Glutamatergic neuron (in vitro differentiated cells): ENCODE data around the gene RNF213. TPM values are rescaled to one million over a fixed set of nuclear protein-coding genes. Genes with fewer than 3 reads are reported as not detected.

ENCODE experiments used
- DNase-seq: peaks from one replicate; pipeline ENCODE4 v3.0.0; 2022
- H3K27ac Mint-ChIP-seq: one replicate; pipeline ENCODE4 v1.8.0; 2020; ENCODE audit warnings: mild to moderate bottlenecking, mixed read lengths, inconsistent platforms; ENCODE audit not compliant: unreplicated experiment
- H3K27me3 Mint-ChIP-seq: one replicate; pipeline ENCODE4 v1.8.0; 2020; ENCODE audit warnings: mild to moderate bottlenecking, moderate library complexity, mixed read lengths, inconsistent platforms; ENCODE audit not compliant: unreplicated experiment
- H3K36me3 Mint-ChIP-seq: one replicate; pipeline ENCODE4 v1.8.0; 2020; ENCODE audit warnings: mild to moderate bottlenecking, mixed read lengths, inconsistent platforms; ENCODE audit not compliant: unreplicated experiment
- H3K4me1 Mint-ChIP-seq: one replicate; pipeline ENCODE4 v1.8.0; 2020; ENCODE audit warnings: mild to moderate bottlenecking, low read depth, mixed read lengths, inconsistent platforms; ENCODE audit not compliant: unreplicated experiment
- H3K4me3 Mint-ChIP-seq: one replicate; pipeline ENCODE4 v1.8.0; 2020; ENCODE audit warnings: mild to moderate bottlenecking, mixed read lengths, inconsistent platforms; ENCODE audit not compliant: unreplicated experiment
- H3K9me3 Mint-ChIP-seq: one replicate; pipeline ENCODE4 v1.8.0; 2020; ENCODE audit warnings: mild to moderate bottlenecking, moderate library complexity, mixed read lengths, inconsistent platforms; ENCODE audit not compliant: unreplicated experiment
- CTCF ChIP-seq: fragments of 200-600 bp; sonication (generic); IDR thresholded peaks from one replicate; pipeline ENCODE4 v1.5.0; 2021; ENCODE audit not compliant: partially characterized antibody, unreplicated experiment
- total RNA-seq: library from RNA; stranded (reverse); fragmentation: NEBNext Ultra II Directional; extraction: Animal tissue kit (Norgen Biotek cat#: 25700); gene quantifications from one replicate; pipeline ENCODE4 v1.2.1, GENCODE V29; 2021; ENCODE audit not compliant: unreplicated experiment

Gene RNF213
- total RNA-seq, 1 donor from 2014 or later: 34.7 TPM

DNA sequence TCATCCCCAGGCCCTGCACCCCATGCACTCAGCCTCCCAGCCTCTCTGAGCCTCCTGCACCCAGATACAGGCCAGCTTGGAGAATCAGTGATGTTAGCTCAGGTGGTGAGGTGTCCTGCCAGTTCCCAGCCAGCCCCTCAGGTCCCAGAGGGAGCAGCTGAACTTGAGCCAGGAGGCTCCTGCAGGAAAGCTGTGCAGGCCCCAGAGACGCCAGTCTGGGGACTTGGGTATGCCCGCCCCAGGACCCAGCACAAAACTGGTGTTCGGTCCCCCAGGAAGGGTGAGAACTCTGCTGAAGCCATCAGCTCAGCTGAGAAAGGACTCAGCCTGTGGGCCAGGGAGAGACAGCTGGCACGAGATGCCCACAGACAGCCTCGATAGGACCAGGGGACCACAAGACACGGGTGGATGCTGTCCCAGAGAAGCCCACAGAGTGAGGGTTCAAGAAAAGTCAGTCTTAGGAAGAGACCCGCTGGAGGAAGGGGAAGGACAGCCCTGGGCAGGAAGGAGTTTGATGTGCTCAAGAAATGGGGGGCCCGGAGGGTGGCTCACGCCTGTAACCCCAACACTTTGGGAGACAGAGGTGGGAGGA, 165.3 kb downstream of the RNF213 start:
- no peaks in the 10 kb centered on the region for H3K9me3 Mint-ChIP-seq
- H3K27me3 Mint-ChIP-seq: peaks cover 6% of the 10 kb centered on the region
- no peak for TF ChIP-seq CTCF
- H3K4me1 Mint-ChIP-seq: peaks cover 2% of the 10 kb centered on the region
- DNase-seq: no peak
- no peak overlapping the region for H3K27ac Mint-ChIP-seq
- H3K36me3 Mint-ChIP-seq: no peaks in the 10 kb centered on the region
- H3K4me3 Mint-ChIP-seq: no peak overlapping the region

DNA sequence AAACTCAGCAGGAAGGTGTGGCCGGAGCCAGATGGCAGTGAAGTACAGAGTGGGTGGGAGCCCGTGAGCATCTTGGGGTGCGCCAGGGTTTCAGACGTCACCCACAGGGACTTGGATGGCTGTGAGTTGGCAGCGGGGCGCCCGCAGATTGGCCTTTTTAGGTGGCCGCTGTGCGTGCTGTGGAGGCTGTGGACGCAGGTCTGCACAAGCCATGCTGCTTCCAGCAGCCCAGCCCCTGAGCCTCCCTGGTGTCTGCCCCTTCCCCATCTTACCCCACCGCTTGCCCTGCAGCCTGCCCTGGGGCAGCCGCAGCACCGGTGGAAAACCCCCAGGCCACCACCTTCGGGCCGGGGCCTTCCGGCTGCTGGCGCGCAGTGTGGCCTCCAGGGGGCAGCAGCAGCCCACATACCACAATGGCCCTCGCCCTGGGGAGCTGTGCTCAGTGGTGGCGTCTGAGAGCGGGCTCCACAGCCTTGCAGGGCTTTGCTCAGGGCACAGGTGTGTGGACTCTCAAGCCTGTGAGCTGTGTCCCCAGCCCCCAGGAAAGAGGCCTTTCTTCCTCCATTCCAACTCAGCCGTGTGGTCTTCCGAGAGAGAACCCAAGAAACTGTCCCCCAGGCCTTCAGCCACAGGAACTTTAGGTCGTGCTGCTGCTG, 166.1 kb downstream of the RNF213 start:
- DNase-seq: peak; percentile 91
- H3K4me3 Mint-ChIP-seq: no peak overlapping the region
- peaks cover 6% of the 10 kb centered on the region for H3K27me3 Mint-ChIP-seq
- no peak overlapping the region for H3K27ac Mint-ChIP-seq
- peak; percentile 97 for TF ChIP-seq CTCF
- H3K4me1 Mint-ChIP-seq: peaks cover 2% of the 10 kb centered on the region
- H3K36me3 Mint-ChIP-seq: no peaks in the 10 kb centered on the region
- H3K9me3 Mint-ChIP-seq: no peaks in the 10 kb centered on the region

DNA sequence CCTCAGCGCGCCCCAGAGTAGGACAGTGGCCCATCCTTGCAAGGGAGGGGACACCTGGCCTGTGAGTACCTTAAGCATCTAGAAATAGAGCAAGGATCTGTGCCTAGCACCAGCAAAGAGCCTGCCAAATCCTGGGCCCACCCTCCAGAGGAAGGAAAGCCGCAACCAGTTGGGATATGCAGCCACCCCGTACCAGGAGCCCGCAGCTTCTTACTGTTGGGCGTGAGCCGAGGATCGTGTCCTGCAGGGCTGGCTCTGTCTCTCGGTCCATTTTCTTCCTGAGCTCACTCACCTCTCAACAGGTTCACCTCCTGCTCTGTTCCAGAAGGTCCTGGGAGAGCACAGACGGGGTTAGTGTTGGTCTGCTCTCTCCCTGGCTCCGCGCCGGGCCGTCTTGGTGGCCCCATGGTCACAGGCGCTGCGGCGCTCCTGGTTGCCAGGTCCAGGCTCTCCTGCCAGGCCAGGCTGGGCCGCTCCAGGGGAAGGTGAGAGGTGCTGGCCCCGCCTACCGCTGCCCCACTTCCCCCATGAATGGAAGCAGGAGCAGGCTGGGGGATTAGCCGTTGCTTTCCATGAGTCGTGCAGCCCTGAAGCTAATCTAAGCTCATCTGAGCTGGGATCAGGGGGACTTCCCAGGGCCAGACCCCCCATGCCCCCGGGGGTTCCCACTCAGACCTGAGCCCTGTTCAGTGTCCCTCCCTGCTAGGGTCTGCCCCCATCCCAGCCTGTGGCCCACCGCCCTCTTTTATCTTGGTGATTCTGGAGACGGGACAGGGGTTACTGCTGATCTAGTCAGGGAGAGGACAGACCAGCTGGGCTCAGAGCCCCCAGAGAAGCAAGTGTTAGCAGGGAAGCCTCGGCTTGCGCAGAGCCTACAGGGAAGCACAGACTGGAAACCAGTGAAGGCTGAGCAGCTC, 167.0 kb downstream of the RNF213 start:
- no peaks in the 10 kb centered on the region for H3K9me3 Mint-ChIP-seq
- no peak overlapping the region for H3K4me3 Mint-ChIP-seq
- no peaks in the 10 kb centered on the region for H3K36me3 Mint-ChIP-seq
- peaks cover 6% of the 10 kb centered on the region for H3K27me3 Mint-ChIP-seq
- peaks cover 2% of the 10 kb centered on the region for H3K4me1 Mint-ChIP-seq
- no peak overlapping the region for H3K27ac Mint-ChIP-seq
- no peak for TF ChIP-seq CTCF
- no peak for DNase-seq

DNA sequence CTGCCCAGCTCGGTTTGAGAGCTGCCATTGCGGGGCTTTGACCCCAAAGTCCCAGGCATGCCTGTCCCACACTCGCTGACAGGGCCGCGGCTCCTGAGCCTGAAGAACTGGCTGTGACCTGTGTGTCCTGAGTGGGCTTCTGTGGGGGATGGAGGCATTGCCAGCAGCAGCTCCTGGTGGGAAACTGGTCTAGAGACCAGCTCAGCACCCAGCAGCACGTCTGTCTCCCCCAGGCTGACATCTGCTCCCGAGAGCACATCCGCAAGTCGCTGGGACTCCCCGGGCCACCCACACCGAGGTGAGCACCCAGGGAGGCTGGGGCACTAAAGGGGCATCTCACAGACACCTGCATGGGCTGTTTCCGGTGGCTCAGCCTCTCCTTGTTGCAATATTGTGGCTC, 167.7 kb downstream of the RNF213 start:
- no peak for DNase-seq
- peaks cover 6% of the 10 kb centered on the region for H3K27me3 Mint-ChIP-seq
- H3K4me3 Mint-ChIP-seq: no peak overlapping the region
- TF ChIP-seq CTCF: no peak
- no peaks in the 10 kb centered on the region for H3K36me3 Mint-ChIP-seq
- H3K4me1 Mint-ChIP-seq: peaks cover 2% of the 10 kb centered on the region
- no peaks in the 10 kb centered on the region for H3K9me3 Mint-ChIP-seq
- no peak overlapping the region for H3K27ac Mint-ChIP-seq

DNA sequence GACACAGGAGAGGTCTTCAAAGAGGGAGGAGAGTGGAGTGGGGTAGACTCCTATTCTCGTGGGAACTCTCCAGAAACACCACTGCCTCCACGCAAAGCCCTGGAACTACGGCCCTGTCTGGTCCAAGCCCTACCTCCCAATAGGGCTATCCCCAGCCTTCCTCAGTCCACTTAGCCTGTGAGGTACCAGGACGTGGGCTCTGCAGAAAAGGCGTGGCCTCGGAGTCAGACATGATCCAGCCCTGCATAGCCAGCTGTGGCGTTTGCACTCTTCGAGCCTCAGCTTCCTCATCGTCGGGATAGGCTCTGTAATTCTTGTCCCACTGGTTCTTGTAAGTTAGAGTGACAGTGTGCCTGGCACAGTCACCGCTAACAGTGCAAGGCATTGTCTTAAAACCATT, 168.1 kb downstream of the RNF213 start:
- no peak for TF ChIP-seq CTCF
- H3K36me3 Mint-ChIP-seq: no peaks in the 10 kb centered on the region
- H3K27ac Mint-ChIP-seq: no peak overlapping the region
- no peak for DNase-seq
- no peak overlapping the region for H3K4me3 Mint-ChIP-seq
- peaks cover 6% of the 10 kb centered on the region for H3K27me3 Mint-ChIP-seq
- H3K4me1 Mint-ChIP-seq: peaks cover 2% of the 10 kb centered on the region
- H3K9me3 Mint-ChIP-seq: no peaks in the 10 kb centered on the region
